ENCODE data around the gene CFAP92. TPM values are rescaled to one million over a fixed set of nuclear protein-coding genes. Genes with fewer than 3 reads are reported as not detected.

The CFAP92 gene
- total RNA-seq, 1 donor from 2014 or later: 3.7 TPM

GRCh38 chr3:128995737-128996136 lies 1.9 kb upstream of the CFAP92 start:
- peaks cover 30% of the 10 kb centered on the region for H3K4me1 Mint-ChIP-seq (ENCODE audit: unreplicated experiment)
- H3K4me3 Mint-ChIP-seq (ENCODE audit: unreplicated experiment): no peak overlapping the region
- no peak for DNase-seq (ENCODE audit: low spot score)
- no peak overlapping the region for H3K27ac Mint-ChIP-seq (ENCODE audit: unreplicated experiment)
- H3K27me3 Mint-ChIP-seq (ENCODE audit: unreplicated experiment): peaks cover 11% of the 10 kb centered on the region
- H3K9me3 Mint-ChIP-seq (ENCODE audit: unreplicated experiment): no peaks in the 10 kb centered on the region
- H3K36me3 Mint-ChIP-seq (ENCODE audit: low read depth, unreplicated experiment): peaks cover 7% of the 10 kb centered on the region
- no peak for TF ChIP-seq CTCF (IDR thresholded peaks at IDR 0.05; ENCODE audit: unreplicated experiment)

- H3K27ac Mint-ChIP-seq (ENCODE audit: unreplicated experiment): peak overlapping the region; percentile 45
- H3K36me3 Mint-ChIP-seq (ENCODE audit: low read depth, unreplicated experiment): peaks cover 7% of the 10 kb centered on the region
- H3K4me1 Mint-ChIP-seq (ENCODE audit: unreplicated experiment): peaks cover 24% of the 10 kb centered on the region
- no peaks in the 10 kb centered on the region for H3K9me3 Mint-ChIP-seq (ENCODE audit: unreplicated experiment)
- no peak for DNase-seq (ENCODE audit: low spot score)
- TF ChIP-seq CTCF (IDR thresholded peaks at IDR 0.05; ENCODE audit: unreplicated experiment): no peak
- H3K27me3 Mint-ChIP-seq (ENCODE audit: unreplicated experiment): peaks cover 10% of the 10 kb centered on the region
- peak overlapping the region; percentile 77 for H3K4me3 Mint-ChIP-seq (ENCODE audit: unreplicated experiment)
Measured at GRCh38 chr3:128994581-128995546, 988 bp upstream of the CFAP92 start.

- H3K27me3 Mint-ChIP-seq (ENCODE audit: unreplicated experiment): peaks cover 10% of the 10 kb centered on the region
- H3K4me1 Mint-ChIP-seq (ENCODE audit: unreplicated experiment): peaks cover 23% of the 10 kb centered on the region
- DNase-seq (ENCODE audit: low spot score): no peak
- H3K4me3 Mint-ChIP-seq (ENCODE audit: unreplicated experiment): peak overlapping the region; percentile 77
- no peak for TF ChIP-seq CTCF (IDR thresholded peaks at IDR 0.05; ENCODE audit: unreplicated experiment)
- no peaks in the 10 kb centered on the region for H3K9me3 Mint-ChIP-seq (ENCODE audit: unreplicated experiment)
- H3K27ac Mint-ChIP-seq (ENCODE audit: unreplicated experiment): peak overlapping the region; percentile 16
- peaks cover 7% of the 10 kb centered on the region for H3K36me3 Mint-ChIP-seq (ENCODE audit: low read depth, unreplicated experiment)
Measured at GRCh38 chr3:128994173-128994512, 267 bp upstream of the CFAP92 start.

- peaks cover 7% of the 10 kb centered on the region for H3K36me3 Mint-ChIP-seq (ENCODE audit: low read depth, unreplicated experiment)
- no peaks in the 10 kb centered on the region for H3K9me3 Mint-ChIP-seq (ENCODE audit: unreplicated experiment)
- DNase-seq (ENCODE audit: low spot score): no peak
- H3K27me3 Mint-ChIP-seq (ENCODE audit: unreplicated experiment): peaks cover 10% of the 10 kb centered on the region
- no peak for TF ChIP-seq CTCF (IDR thresholded peaks at IDR 0.05; ENCODE audit: unreplicated experiment)
- H3K4me1 Mint-ChIP-seq (ENCODE audit: unreplicated experiment): peaks cover 12% of the 10 kb centered on the region
- no peak overlapping the region for H3K27ac Mint-ChIP-seq (ENCODE audit: unreplicated experiment)
- H3K4me3 Mint-ChIP-seq (ENCODE audit: unreplicated experiment): peak overlapping the region; percentile 71
Measured at GRCh38 chr3:128992926-128993460, 883 bp downstream of the CFAP92 start.

- H3K27me3 Mint-ChIP-seq (ENCODE audit: unreplicated experiment): peaks cover 8% of the 10 kb centered on the region
Measured at GRCh38 chr3:128991355-128991895, 2.5 kb downstream of the CFAP92 start.

More at GRCh38 chr3:128991355-128991895, 2.5 kb downstream of the CFAP92 start:
- no peak for DNase-seq (ENCODE audit: low spot score)
- no peak for TF ChIP-seq CTCF (IDR thresholded peaks at IDR 0.05; ENCODE audit: unreplicated experiment)
- H3K4me1 Mint-ChIP-seq (ENCODE audit: unreplicated experiment): peaks cover 12% of the 10 kb centered on the region
- peak overlapping the region; percentile 29 for H3K4me3 Mint-ChIP-seq (ENCODE audit: unreplicated experiment)
- H3K9me3 Mint-ChIP-seq (ENCODE audit: unreplicated experiment): no peaks in the 10 kb centered on the region
- H3K36me3 Mint-ChIP-seq (ENCODE audit: low read depth, unreplicated experiment): peaks cover 7% of the 10 kb centered on the region
- H3K27ac Mint-ChIP-seq (ENCODE audit: unreplicated experiment): peak overlapping the region; percentile 4

Measured in endothelial cell (in vitro differentiated cells).